DMS153 treated with DMSO at 0.1 percent for 48 hours (cell line): ENCODE data around the gene PNPLA4.
A peak's percentile ranks its signal among the peaks of the same experiment; 100 is the strongest.

Experiments used
- DNase-seq: peaks from one replicate; lab custom pipeline; 2025; ENCODE audit not compliant: unreplicated experiment; lab: John Stamatoyannopoulos, UW

PNPLA4 gene, protein sequence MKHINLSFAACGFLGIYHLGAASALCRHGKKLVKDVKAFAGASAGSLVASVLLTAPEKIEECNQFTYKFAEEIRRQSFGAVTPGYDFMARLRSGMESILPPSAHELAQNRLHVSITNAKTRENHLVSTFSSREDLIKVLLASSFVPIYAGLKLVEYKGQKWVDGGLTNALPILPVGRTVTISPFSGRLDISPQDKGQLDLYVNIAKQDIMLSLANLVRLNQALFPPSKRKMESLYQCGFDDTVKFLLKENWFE

DNA sequence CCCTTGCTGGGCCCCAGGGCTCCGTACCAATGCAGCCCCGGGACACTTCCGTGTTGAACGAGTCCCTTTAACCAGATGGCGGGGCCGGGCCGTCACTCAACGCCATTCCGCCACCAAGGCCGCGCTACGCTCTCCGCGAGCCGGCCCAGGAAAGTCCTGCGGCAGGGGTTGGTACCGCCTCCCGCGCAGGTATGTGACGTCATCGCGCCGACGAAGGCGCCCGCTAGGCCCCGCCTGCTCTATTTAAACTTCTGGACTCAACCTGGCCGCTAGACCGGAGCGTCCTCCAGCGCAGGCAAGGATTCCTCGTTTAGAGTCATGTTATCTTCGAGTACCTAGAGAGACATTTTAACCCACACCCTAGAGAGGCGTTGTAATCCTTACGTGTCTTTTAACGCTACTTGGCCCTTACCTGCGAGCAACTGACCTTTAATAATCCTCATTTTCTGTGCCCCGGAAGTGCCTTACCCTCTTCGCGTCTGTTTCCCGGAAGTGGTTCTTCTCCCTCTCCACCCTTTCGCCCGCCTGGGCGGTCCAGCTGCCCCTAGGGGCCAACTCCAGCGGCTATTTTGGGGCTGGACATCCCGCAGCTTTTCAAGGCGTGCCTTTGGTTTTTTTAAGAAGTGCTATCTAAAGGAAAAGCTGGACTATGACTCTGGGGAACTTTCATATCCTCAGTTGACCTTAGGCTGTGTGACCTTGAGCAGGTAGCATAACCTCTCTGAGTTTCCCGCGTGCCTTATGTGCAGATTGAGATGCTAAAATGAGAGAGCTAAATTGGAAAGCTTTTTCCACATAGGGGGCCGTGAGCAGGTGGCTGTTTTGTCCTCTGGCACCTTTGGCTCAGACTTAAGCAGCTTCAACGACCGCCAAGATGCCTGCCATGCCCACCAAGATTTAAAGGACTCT, at the start of gene PNPLA4:
TSS of gene PNPLA4 (minus strand) at position 155 of the 909 bp plus-strand sequence. CDS start 1,294 bp downstream, outside the sequence.
- peak; percentile 70 for DNase-seq

DNA sequence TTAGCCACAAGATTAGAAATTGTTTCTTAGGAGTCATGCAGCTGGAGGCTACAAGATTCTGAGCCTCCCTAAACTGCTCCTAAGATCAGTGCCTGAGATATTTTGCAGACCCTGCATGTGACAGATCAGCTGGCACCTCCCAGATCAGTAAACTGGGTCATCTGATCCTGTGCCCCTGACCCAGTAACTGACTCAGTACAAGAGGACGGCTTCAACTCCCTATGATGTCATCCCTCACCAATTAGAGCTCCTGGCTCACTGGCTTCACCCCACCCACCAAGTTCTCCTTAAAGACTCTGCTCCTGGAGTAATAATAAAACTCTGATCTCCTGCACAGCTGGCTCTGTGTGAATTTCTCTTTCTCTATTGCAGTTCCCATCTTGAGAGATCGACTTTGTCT, 45.4 kb upstream of the PNPLA4 start:
- DNase-seq: no peak

DNA sequence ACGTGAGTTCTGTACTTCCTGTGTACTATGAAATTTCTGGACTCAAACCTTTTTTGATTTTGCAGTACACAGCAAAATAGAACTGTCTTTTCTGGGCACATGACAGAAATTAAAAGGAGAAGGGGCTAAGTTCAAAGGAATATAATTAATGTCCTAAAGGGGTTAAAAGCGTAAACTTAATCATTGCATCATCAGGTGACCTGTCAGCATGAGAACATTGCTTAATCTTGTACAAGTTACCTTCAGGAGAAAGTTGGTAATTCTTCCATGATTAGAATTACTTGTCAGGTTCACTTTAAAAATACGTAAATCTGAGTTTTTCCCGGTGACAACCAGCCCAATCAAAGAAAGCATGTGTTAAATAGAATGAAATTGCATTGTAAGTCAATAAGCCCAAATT, 43.2 kb upstream of the PNPLA4 start:
- DNase-seq: no peak

DNA sequence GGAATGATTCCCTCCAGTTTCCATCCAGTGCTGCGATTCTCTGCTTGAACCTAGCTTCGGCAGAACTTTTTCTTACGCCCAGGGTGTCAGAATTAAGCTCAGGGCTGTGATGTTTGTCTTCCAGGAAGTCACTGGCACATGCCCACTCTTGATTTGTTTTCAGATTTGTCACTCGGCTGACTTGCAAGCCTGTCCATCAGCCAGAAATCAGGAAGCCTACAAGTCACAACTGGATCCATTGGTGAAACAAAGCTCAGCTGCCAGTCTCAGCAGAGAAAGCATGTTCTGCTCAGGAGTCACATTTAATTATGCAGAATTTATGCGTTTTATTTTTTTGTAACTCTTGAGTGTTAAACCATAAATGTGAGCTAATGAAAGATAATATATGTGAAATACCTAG, 38.2 kb upstream of the PNPLA4 start:
- DNase-seq: no peak

DNA sequence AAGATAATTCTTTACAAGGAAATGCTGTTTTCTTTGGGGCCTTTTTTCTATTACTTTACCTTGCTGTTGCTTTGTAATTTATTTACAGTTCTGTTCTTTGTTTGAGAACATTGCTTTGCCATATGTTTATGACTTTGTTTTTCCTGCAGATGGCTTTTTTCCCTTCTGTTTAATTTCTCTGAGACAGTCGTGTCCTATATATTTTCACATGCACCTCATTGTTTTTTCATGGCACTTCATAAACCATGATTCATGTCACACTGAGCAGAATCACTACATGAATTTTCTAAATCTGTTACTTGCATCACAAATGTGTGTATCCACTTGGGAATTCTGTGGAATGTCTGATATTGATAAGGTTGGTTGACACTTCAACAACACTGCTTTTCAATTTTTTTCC, 33.0 kb upstream of the PNPLA4 start:
- DNase-seq: no peak

DNA sequence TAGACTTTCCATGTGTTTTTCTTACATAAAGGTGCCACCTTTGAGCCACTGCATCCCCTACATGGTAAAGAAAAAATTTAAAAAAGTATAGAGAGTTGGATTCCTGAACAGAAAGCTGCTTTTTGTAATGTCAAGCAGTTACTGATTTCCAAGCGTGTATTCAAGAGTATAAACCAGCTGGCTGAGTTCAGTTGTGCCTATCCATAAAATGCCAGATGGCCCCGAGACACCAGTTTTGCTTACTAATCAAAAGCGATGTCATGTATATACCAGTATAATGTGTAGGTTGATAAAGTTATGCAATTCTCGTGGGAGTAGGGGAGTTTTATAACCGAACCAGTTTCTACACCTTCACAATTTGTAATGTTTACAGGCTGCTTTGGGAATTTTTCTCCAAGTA, 26.2 kb upstream of the PNPLA4 start:
- no peak for DNase-seq

DNA sequence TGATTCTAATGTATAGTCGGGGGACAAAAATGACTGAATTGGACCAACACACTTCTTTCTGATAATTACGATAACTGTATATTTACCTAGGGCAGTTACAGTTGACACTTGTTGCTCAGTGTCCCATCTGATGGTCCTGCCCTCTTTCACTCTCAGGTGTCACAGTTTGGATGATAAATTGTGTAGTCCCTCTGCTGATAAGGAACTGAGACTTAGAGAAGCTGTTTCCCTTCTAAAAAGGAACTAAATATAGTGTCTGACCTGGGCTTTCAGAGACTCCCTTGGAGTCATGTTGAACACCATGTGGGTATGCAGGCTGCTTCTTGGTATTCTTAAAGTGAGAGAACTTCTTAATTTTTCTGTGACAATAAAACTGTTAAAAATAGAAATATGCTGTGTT, 23.7 kb upstream of the PNPLA4 start:
- DNase-seq: no peak

DNA sequence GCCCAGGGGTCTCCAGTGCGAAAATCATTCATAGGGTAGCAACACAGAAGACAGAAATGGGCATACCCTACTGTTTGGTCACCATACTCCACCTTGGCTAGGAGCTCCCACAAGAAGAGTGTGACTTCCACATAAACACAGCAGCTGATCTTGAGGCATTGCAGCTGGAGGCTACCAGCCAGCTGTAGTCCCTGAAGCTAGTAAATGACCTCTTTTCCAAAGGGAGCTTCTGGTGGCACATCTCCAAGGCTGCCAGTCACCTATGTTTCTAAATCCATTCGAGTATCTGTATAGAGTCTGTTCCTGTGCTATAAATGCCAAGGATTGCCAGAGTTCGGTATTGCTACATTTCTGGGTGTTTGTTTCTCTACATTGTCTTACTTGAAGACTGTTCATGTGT, 21.3 kb upstream of the PNPLA4 start:
- DNase-seq: no peak

DNA sequence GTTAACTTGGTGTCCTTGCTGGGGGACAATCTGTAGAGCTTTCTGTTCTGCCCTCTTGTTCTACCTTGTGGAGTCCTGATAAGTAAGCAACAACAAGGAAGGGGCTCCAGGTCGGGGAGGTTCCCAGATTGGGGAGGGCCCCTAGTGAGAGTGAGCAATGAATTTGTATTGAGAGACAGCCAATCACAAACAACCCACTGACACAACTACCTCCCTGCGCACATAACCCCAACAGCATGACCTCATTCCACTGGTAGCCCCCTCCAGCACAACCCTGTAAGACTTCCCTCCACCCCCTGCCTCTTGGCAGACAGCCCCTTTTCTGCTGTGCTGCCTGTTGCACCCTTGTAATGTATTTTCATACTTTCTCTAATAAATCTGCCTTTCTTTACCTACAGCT, 19.7 kb upstream of the PNPLA4 start:
- no peak for DNase-seq

DNA sequence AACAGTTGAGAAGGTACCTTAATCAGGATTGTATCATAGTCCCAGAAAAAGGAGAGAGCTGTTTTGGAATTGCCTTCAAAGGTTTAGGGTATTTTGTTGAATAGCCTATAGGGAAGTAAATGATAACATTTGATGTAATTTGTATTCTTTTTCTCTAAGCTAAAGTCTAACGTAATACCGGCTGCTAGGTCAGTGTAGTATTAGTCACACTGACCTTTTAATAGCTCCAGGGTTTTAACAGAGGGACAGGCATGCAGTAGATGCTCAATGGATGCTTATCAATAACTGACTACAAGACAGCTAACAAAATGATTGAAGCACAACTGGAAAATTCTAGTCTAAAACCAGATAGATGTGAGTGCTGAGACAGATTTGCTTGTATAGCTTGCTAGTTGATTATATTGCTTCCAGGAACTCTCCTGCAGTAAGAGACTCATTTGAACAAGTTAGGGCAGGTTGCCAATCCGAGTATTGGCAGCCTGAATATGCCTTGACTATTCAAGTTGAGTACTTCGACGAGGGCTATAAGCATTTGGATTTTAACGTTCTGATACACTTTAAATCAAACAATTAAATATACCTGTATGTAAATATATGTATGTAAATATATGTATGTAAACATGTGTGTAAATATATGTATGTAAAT, 16.5 kb upstream of the PNPLA4 start:
- DNase-seq: no peak

DNA sequence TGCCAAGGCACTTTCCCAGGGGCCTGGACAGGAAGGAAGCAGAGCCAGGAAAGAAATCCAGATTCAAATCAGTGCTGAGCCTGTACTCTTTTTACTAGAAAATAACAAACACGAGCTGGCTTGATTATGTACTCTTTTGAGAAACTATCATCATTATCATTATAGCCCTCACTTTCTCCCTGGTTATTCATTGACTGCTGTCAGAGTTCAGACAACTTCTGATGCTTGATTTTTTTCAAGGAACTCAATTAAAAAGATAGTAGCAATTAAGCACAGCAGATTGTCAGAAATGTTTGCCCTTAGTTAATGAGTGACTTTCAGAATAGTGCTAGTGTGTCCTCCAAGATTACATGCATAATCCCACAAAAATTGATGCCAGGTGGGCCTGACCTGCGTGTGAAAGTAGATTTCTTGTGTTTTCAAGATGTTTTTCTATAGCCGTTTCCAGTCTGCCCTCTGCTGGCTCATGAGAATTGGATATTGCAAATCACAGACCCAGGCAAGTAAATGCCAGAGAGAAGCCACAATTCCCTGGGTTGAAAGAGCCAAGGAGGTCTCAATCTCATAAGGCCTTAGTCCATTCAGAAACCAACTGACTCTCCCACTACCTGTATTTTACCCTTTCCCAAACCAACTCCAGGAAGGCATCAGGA, 14.3 kb upstream of the PNPLA4 start:
- DNase-seq: peak; percentile 1

DNA sequence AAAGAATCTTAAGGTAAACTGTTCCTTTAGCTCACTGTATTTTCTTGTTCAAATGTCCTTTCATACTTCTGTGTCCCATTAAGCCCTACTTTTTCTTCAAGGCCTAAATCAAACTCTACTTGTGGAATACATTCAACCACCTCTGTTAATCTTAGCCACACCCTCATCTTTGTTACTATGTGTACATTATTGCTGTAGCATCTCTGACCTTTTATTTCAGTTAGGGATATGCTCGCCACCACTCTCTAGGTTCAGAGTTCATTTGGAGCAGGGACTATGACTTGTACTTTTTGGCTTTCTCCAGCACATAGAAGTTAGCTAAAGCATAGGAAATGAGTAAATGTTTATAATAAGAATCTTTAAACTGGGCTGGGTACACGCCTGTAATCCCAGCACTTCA, 6.8 kb upstream of the PNPLA4 start:
- DNase-seq: no peak

DNA sequence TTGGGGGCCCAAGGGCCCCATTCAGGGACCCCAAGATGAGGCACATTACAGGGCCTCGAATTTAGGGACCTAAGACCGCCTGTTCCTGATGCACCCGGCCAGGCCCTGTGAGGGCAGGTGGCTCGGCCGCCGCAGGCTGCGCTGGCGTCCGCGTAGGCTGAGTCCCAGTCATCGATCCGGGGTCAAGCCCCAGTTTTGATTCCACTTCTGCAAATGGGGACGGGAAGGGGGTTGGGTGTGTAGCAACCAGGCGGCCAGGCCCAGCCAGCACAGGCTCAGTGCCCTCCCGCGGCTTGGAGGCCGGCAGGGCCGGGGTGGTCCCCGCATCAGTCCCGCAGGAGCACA, 327 bp downstream of the PNPLA4 start:
- no peak for DNase-seq

DNA sequence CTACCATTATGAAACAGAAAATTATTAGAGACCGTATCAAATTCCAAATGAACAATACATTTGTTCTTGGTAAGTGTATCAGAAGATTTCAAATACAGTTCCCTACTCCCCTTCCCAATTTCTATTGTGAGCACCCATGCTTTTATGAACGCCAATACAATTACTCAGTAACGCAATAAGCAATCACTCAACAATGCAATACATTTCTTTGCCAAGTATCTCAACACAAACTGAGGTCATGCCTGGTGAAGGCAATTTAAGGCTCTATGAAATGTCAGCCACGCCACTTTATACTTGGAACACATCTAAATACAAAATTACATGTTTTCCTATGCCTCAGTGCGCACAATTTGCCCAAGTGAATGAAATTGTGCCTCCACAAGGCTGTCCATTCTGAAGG, 712 bp downstream of the PNPLA4 start:
- no peak for DNase-seq

DNA sequence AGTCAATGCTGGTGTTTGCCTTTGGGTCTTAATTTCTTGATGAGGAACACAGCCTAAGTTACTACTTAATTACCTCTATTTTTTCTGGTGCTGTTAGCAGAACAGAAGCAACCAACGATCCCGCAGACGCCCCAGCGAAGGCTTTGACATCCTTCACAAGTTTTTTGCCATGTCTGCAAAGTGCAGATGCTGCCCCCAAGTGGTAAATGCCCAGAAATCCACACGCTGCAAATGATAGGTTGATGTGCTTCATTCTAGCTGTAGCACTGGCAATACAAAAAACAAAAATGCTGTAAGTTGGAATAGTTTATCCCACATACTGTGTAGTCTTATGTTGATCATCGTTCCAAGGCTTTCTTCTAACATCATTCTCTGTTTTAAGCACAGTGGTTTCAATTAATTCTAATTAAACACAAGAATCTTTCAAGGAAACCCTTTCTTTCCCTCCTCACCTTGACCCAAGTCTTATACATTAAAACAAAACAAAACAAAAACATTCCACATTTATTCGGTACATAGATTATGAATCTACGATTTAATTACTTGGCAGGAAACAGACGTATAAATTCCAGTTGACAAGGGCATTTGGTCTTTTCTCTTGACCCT, 1.2 kb downstream of the PNPLA4 start:
- DNase-seq: peak; percentile 24

DNA sequence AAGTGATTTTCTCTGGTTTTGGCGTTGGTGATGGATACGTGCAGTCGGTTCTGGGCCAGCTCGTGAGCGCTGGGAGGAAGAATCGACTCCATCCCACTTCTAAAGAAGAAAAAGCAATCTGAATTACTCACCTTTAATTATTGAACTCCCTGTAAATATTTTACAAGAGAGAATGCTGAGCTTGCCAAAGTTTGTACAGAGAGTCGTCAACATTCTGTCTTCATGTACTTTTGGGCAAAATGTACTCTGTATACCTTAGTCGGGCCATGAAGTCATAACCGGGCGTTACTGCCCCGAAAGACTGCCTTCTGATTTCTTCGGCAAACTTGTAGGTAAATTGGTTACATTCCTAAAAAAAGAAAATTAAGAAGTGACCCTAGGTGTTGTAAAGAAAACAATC, 5.5 kb downstream of the PNPLA4 start:
- no peak for DNase-seq

DNA sequence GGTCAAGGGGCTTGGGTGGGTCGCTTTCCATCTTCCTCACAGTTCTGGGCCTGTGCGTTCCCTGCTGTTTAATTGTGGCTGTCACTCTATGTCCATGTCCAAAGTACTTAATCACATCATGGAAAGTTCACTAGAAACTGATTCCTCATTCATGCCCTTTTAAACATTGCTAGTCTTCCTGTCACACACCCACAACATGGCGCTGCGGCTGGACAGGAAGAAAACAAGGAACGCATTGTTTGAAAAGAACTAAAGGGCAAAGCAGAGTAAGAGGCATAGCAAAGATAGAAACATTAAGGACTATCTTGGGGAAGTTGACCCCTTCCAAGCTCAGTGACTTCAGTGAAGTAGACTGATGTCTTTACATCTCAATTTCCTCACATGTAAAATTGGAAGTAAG, 18.4 kb downstream of the PNPLA4 start:
- DNase-seq: no peak

DNA sequence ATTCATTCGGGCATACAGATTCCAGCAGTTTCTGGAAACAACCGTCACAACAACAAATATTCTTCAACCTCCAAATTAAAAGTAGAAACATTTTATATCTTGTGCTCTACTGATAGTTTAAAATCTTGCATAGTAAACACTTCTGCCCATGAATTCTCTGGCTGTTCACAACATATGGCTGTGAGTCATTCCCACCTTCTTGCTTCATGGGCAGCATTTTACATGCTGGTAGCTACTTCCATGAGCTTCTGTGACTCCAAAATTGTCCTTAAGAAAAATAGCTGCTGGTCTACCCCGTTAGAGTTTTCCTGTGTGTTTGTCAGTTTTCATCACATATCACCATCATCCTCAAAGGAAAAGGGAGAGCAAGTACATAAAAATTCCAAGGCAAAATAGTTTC, 22.7 kb downstream of the PNPLA4 start:
- no peak for DNase-seq

DNA sequence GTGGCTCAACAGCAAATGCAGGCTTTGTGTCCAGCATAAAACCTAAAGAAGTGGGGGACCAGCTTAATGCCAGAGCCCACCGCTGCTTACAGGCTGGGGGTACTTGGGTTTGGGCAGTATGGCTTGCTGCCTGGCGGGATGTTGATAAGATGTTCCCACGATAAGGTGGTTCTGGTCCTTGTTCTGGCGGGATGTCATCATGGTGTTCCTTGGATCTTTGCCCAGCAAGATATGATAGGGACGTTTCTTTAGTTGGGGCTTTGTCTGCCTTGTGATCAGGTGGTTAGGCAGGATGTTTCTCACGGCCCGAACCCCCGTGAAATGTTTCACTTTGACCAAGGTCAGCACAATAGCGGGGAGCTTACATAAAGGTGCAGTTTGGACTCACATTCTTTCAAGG, 35.3 kb downstream of the PNPLA4 start:
- DNase-seq: no peak

DNA sequence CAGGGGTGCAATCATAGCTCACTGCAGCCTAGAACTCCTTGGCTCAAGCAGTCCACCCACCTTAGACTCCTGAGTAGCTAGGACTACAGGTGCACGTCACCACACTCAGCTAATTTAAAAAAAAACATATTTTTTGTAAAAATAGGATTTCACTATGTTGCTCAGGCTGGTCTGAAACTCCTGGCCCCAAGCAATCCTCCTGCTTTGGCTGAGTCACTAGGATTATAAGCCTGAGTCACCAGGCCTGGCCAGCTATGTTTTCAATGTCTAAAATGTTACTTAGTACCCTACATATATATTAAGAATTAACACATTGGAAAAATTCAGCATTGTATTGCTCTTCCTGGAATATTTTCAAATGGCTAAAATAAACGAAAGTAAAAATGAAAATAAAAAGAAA, 37.5 kb downstream of the PNPLA4 start:
- no peak for DNase-seq

DNA sequence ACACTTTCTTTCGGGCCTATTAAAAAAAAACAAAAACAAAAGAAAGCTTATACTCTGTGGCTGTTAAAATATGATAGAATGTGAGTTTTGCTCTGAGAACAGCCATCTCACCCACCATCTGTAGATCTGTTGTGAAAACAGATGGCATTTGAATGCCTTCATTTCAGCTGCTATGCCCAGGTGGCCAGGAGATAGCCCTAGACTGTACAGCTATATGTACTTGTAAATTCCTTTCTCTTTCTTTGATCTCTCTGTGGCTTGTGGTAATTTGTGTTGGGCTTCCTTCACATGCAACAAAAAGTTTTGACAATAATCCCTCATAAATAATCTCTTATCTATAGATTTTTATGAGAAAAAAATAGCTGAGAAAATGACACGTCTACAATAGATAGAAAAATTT, 38.1 kb downstream of the PNPLA4 start:
- DNase-seq: no peak
